ENCODE measurements around the gene CDH10. TPM values are rescaled to one million over a fixed set of nuclear protein-coding genes. Genes with fewer than 3 reads are reported as not detected.

The CDH10 gene
- 0.05 to 0.20 TPM (median 0.08 TPM) in 5 replicates for total RNA-seq (2022; extraction: Qiagen RNA extraction)

GRCh38 chr5:24644761-24645160 is at the start of gene CDH10:
CDH10 (minus strand) TSS chr5:24644978; CDS start chr5:24593490, 51,488 bp downstream.

